ENCODE data around the gene AP3B2.

DNA sequence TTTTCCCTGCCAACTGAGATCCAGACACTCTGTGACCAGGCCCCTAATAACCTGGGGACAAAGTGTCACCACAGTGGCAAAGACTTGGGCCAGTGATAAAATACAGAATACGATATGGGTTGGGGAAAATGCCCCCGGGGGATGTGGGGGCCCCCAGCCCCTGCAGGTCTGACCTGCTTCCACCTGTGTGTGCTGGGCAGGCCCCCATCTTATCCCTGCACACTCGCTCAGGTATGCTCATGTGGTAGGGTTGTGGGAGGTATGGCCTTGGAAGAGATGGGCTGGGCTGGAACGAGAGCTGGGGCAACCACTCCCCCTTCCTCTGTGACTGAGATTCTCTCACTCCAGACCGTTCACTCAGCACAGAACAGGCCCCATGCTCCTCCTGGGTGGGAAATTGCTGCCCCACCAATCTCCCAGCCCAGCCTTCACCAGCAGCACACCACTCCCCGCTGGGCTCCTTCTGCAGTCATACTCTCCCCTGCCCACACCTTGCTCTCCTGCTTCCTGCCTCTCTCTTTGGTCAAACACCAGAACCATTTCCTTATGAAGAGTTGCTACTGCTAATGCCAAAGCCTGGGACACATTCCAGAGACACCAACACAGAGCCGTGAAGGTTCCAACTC is 52.9 kb downstream of the AP3B2 start:
- TF ChIP-seq POLR2AphosphoS5 (IDR thresholded peaks at IDR 0.05; ENCODE audit: low read depth, low read length) (no peak), TAF1 (IDR thresholded peaks at IDR 0.05; ENCODE audit: borderline replicate concordance, insufficient read depth, low read length) (no peak), SIN3A (IDR thresholded peaks at IDR 0.05; ENCODE audit: borderline replicate concordance, insufficient read depth, low read length) (no peak), FOXP2 (optimal IDR thresholded peaks at IDR 0.05; ENCODE audit: borderline replicate concordance, extremely low read depth, extremely low read length, insufficient read depth) (no peak)
- TF ChIP-seq, protein P1, sequence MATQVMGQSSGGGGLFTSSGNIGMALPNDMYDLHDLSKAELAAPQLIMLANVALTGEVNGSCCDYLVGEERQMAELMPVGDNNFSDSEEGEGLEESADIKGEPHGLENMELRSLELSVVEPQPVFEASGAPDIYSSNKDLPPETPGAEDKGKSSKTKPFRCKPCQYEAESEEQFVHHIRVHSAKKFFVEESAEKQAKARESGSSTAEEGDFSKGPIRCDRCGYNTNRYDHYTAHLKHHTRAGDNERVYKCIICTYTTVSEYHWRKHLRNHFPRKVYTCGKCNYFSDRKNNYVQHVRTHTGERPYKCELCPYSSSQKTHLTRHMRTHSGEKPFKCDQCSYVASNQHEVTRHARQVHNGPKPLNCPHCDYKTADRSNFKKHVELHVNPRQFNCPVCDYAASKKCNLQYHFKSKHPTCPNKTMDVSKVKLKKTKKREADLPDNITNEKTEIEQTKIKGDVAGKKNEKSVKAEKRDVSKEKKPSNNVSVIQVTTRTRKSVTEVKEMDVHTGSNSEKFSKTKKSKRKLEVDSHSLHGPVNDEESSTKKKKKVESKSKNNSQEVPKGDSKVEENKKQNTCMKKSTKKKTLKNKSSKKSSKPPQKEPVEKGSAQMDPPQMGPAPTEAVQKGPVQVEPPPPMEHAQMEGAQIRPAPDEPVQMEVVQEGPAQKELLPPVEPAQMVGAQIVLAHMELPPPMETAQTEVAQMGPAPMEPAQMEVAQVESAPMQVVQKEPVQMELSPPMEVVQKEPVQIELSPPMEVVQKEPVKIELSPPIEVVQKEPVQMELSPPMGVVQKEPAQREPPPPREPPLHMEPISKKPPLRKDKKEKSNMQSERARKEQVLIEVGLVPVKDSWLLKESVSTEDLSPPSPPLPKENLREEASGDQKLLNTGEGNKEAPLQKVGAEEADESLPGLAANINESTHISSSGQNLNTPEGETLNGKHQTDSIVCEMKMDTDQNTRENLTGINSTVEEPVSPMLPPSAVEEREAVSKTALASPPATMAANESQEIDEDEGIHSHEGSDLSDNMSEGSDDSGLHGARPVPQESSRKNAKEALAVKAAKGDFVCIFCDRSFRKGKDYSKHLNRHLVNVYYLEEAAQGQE (IDR thresholded peaks at IDR 0.05; ENCODE audit: insufficient read depth in 1 of 2, low read depth in 2 of 2, low read length in 2 of 2) = no peak
